WTC11 (cell line): ENCODE data around the gene MADCAM1. TPM values are rescaled to one million over a fixed set of nuclear protein-coding genes. Genes with fewer than 3 reads are reported as not detected.

ENCODE experiments used
- ATAC-seq: fragments of 200-7000 bp; cut with Tn5 transposase; 2 replicates; pipeline ENCODE4 v1.10.0; 2021; ENCODE audit warnings: mild to moderate bottlenecking, moderate library complexity
- CTCF ChIA-PET: fragments of 300-600 bp; sonication (Branson Sonifier 250); formaldehyde crosslinking; loops from one replicate; lab custom pipeline; 2021; ENCODE audit warnings: antibody characterized with exemption; lab: Charles Lee
- POLR2A ChIA-PET: fragments of 350-600 bp; sonication (Branson Sonifier 250); formaldehyde crosslinking; loops from one replicate; lab custom pipeline; 2021; ENCODE audit warnings: antibody characterized with exemption; lab: Charles Lee
- DNase-seq: peaks from one replicate; pipeline ENCODE4 v3.0.0; 2021; ENCODE audit warnings: low spot score
- H3K27ac Mint-ChIP-seq: 2 replicates; pipeline ENCODE4 v1.8.0; 2021; ENCODE audit warnings: mixed read lengths
- H3K27me3 Mint-ChIP-seq: 2 replicates; pipeline ENCODE4 v1.8.0; 2021; ENCODE audit warnings: low read depth, mild to moderate bottlenecking, moderate library complexity, mixed read lengths
- H3K36me3 Mint-ChIP-seq: 2 replicates; pipeline ENCODE4 v1.8.0; 2021; ENCODE audit warnings: mixed read lengths
- H3K4me1 Mint-ChIP-seq: 2 replicates; pipeline ENCODE4 v1.8.0; 2022; ENCODE audit warnings: mixed read lengths
- H3K4me3 Mint-ChIP-seq: 2 replicates; pipeline ENCODE4 v1.8.0; 2021; ENCODE audit warnings: mild to moderate bottlenecking, moderate library complexity, mixed read lengths
- H3K9me3 Mint-ChIP-seq: 2 replicates; pipeline ENCODE4 v1.8.0; 2021; ENCODE audit warnings: mixed read lengths
- ATF3 ChIP-seq: sonication (generic); formaldehyde crosslinking; conservative IDR thresholded peaks from 2 replicates; pipeline ENCODE4 v1.8.1; 2022; ENCODE audit warnings: mild to moderate bottlenecking, missing genetic modification reagents
- ATF6 ChIP-seq: sonication (generic); formaldehyde crosslinking; IDR thresholded peaks from 2 replicates; pipeline ENCODE4 v1.8.1; 2023; ENCODE audit warnings: mild to moderate bottlenecking, missing genetic modification reagents
- CBFB ChIP-seq: sonication (generic); formaldehyde crosslinking; IDR thresholded peaks from 2 replicates; pipeline ENCODE4 v1.8.1; 2022; ENCODE audit warnings: mild to moderate bottlenecking, low read depth, missing genetic modification reagents
- CREB1 ChIP-seq: sonication (generic); formaldehyde crosslinking; IDR thresholded peaks from 2 replicates; pipeline ENCODE4 v1.8.0; 2023; ENCODE audit warnings: mild to moderate bottlenecking, missing genetic modification reagents
- CTCF ChIP-seq: fragments of 200-600 bp; IDR thresholded peaks from 2 replicates; pipeline ENCODE4 v1.8.0; 2022; ENCODE audit warnings: antibody characterized with exemption
- E2F5 ChIP-seq: sonication (generic); formaldehyde crosslinking; IDR thresholded peaks from 2 replicates; pipeline ENCODE4 v1.8.1; 2022; ENCODE audit warnings: mild to moderate bottlenecking, moderate library complexity, missing genetic modification reagents
- ESRRA ChIP-seq: sonication (generic); formaldehyde crosslinking; IDR thresholded peaks from 2 replicates; pipeline ENCODE4 v1.8.1; 2022; ENCODE audit warnings: mild to moderate bottlenecking, missing genetic modification reagents, borderline replicate concordance
- ETV6 ChIP-seq: sonication (generic); formaldehyde crosslinking; IDR thresholded peaks from 2 replicates; pipeline ENCODE4 v1.8.1; 2022; ENCODE audit warnings: mild to moderate bottlenecking, missing genetic modification reagents
- FOXJ3 ChIP-seq: sonication (generic); formaldehyde crosslinking; IDR thresholded peaks from 2 replicates; pipeline ENCODE4 v1.9.0; 2021; ENCODE audit warnings: missing genetic modification reagents, mild to moderate bottlenecking, borderline replicate concordance
- HMGXB4 ChIP-seq: sonication (generic); formaldehyde crosslinking; IDR thresholded peaks from 2 replicates; pipeline ENCODE4 v1.8.1; 2023; ENCODE audit warnings: mild to moderate bottlenecking, moderate library complexity, missing genetic modification reagents
- KAT7 ChIP-seq: sonication (generic); formaldehyde crosslinking; IDR thresholded peaks from 2 replicates; pipeline ENCODE4 v1.8.1; 2023; ENCODE audit warnings: missing genetic modification reagents, mild to moderate bottlenecking, borderline replicate concordance
- MLX ChIP-seq: sonication (generic); formaldehyde crosslinking; IDR thresholded peaks from 2 replicates; pipeline ENCODE4 v1.8.1; 2023; ENCODE audit warnings: mild to moderate bottlenecking, missing genetic modification reagents, moderate library complexity
- MYBL2 ChIP-seq: sonication (generic); formaldehyde crosslinking; IDR thresholded peaks from 2 replicates; pipeline ENCODE4 v1.8.1; 2023; ENCODE audit warnings: mild to moderate bottlenecking, moderate library complexity, missing genetic modification reagents
- NFYB ChIP-seq: sonication (generic); formaldehyde crosslinking; conservative IDR thresholded peaks from 2 replicates; pipeline ENCODE4 v1.8.0; 2022; ENCODE audit warnings: low read depth, missing genetic modification reagents
- PREB ChIP-seq: sonication (generic); formaldehyde crosslinking; IDR thresholded peaks from 2 replicates; pipeline ENCODE4 v1.8.1; 2022; ENCODE audit warnings: mild to moderate bottlenecking, missing genetic modification reagents, moderate library complexity, borderline replicate concordance
- RELA ChIP-seq: sonication (generic); formaldehyde crosslinking; IDR thresholded peaks from 2 replicates; pipeline ENCODE4 v1.8.1; 2022; ENCODE audit warnings: missing genetic modification reagents, mild to moderate bottlenecking, borderline replicate concordance
- SMAD3 ChIP-seq: sonication (generic); formaldehyde crosslinking; IDR thresholded peaks from 2 replicates; pipeline ENCODE4 v1.8.0; 2022; ENCODE audit warnings: missing genetic modification reagents, mild to moderate bottlenecking, borderline replicate concordance
- SMAD4 ChIP-seq: sonication (generic); formaldehyde crosslinking; IDR thresholded peaks from 2 replicates; pipeline ENCODE4 v1.8.0; 2022; ENCODE audit warnings: mild to moderate bottlenecking, missing genetic modification reagents
- TCF7 ChIP-seq: sonication (generic); formaldehyde crosslinking; IDR thresholded peaks from 2 replicates; pipeline ENCODE4 v1.8.0; 2022; ENCODE audit warnings: mild to moderate bottlenecking, low read depth, missing genetic modification reagents, moderate library complexity
- TEAD1 ChIP-seq: sonication (generic); formaldehyde crosslinking; IDR thresholded peaks from 2 replicates; pipeline ENCODE4 v1.8.0; 2022; ENCODE audit warnings: mild to moderate bottlenecking, missing genetic modification reagents
- USF2 ChIP-seq: sonication (generic); formaldehyde crosslinking; IDR thresholded peaks from 2 replicates; pipeline ENCODE4 v1.8.1; 2023; ENCODE audit warnings: mild to moderate bottlenecking, missing genetic modification reagents, moderate library complexity
- ZNF138 ChIP-seq: sonication (generic); formaldehyde crosslinking; conservative IDR thresholded peaks from 2 replicates; pipeline ENCODE4 v1.8.1; 2022; ENCODE audit warnings: mild to moderate bottlenecking, moderate library complexity, missing genetic modification reagents
- ZNF219 ChIP-seq: sonication (generic); formaldehyde crosslinking; IDR thresholded peaks from 2 replicates; pipeline ENCODE4 v1.8.0; 2023; ENCODE audit warnings: missing genetic modification reagents, mild to moderate bottlenecking, borderline replicate concordance
- ZNF416 ChIP-seq: fragments of 250-450 bp; sonication (Bioruptor Pico); IDR thresholded peaks from 2 replicates; pipeline ENCODE4 v1.9.0; 2021; ENCODE audit warnings: mild to moderate bottlenecking, inconsistent platforms
- ZNF512 ChIP-seq: sonication (generic); formaldehyde crosslinking; IDR thresholded peaks from 2 replicates; pipeline ENCODE4 v1.8.1; 2022; ENCODE audit warnings: missing genetic modification reagents, borderline replicate concordance
- total RNA-seq: library from RNA; stranded (reverse); gene quantifications from 3 replicates; pipeline ENCODE4 v1.2.3, GENCODE V29; 2021

MADCAM1 gene
- total RNA-seq, 1 experiment from 2014 or later, result 4.7 TPM

- no peaks in the 10 kb centered on the region; the same call in 1 of the 2 replicates for H3K4me1 Mint-ChIP-seq
- H3K36me3 Mint-ChIP-seq, result peaks cover 8% of the 10 kb centered on the region
- CTCF ChIA-PET, result interaction anchor here (0.6 to 2.3 kb wide), 17 partner anchors 9 to 132 kb away, joined by 3 to 15 read pairs (median 6); partner anchors contain the start of genes C2CD4C and SHC2
- ATAC-seq, result peak; percentile 75
- H3K4me3 Mint-ChIP-seq, result no peak overlapping the region
- peaks cover 23% of the 10 kb centered on the region for H3K9me3 Mint-ChIP-seq
- H3K27ac Mint-ChIP-seq, result no peak overlapping the region
- peaks cover 14% of the 10 kb centered on the region; the same call in 1 of the 2 replicates for H3K27me3 Mint-ChIP-seq
- DNase-seq, result peak; percentile 81
- POLR2A ChIA-PET, result interaction anchor here (1.0 kb wide), 1 partner anchor 8 kb away, joined by 3 read pairs; no protein-coding TSS in a partner anchor
- TF ChIP-seq CBFB (CRISPR knock-in tag) (no peak), NFYB (CRISPR knock-in tag) (no peak), ATF3 (no peak), FOXJ3 (CRISPR knock-in tag) (no peak), ZNF219 (CRISPR knock-in tag) (no peak), PREB (CRISPR knock-in tag) (no peak), SMAD4 (CRISPR knock-in tag) (no peak), TEAD1 (no peak), MLX (CRISPR knock-in tag) (no peak), ESRRA (no peak), KAT7 (CRISPR knock-in tag) (no peak), ZNF512 (peak; percentile 92; the same call in 1 of the 2 replicates), MYBL2 (CRISPR knock-in tag) (no peak), E2F5 (CRISPR knock-in tag) (no peak), ZNF416 (CRISPR knock-in tag) (no peak), CTCF (peak; percentile 58), ZNF138 (CRISPR knock-in tag) (no peak), CREB1 (CRISPR knock-in tag) (no peak), HMGXB4 (CRISPR knock-in tag) (no peak), USF2 (CRISPR knock-in tag) (peak; percentile 68), ATF6 (CRISPR knock-in tag) (no peak), ETV6 (CRISPR knock-in tag) (no peak), RELA (CRISPR knock-in tag) (no peak), SMAD3 (CRISPR knock-in tag) (no peak), TCF7 (CRISPR knock-in tag) (no peak)
These were observed 16.1 kb upstream of the MADCAM1 start for GRCh38 chr19:480016-480855.
